ENCODE results near the gene NME9.

The NME9 gene

DNA sequence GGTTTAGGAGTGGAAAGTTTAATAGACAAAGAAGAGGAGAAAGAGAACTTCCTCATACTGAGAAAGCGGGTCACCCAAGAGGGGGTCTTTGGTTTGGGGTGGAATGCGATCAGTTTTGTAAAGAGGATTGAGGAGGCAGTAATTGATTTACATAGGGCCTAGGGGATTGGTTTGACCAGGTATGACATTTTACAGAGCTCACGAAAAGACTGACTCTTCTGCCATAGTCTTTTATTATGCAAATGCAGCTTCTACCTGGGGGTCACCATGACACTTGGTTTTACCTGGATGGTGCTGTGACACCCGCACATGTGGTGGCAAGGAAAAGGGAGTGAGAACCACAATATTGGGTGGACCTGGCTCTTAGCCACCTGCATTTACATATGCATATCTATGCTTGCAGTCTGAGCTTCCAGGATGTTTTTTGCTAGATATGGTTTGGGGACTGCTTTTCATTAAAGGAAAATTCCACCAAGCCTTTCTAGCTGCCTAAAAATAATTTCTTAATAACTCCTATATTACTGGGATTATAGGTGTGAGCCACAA lies 6.9 kb upstream of the NME9 start:
- DNase-seq (ENCODE audit: low read depth in 2 of 2, low spot score in 1 of 2): no peak

DNA sequence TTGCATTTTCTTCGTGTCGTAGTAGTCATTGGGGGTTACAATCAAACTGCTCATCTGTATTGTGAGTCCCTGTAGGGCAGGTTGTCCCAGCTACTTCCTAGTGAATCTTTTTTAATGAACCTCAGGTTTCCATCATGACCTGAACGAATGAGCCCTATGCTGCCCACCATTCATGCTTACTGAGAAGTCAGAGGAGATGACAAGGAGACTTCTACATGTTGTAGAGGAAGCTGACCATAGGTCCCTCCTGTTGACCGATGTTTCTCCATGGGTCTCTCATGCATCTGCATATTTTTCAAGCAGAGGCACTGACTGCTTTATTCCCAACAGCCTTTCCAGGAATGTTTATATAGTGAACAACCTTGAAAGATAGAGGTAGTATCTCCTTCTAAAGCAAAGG lies 5.0 kb upstream of the NME9 start:
- no peak for DNase-seq (ENCODE audit: low read depth in 2 of 2, low spot score in 1 of 2)

DNA sequence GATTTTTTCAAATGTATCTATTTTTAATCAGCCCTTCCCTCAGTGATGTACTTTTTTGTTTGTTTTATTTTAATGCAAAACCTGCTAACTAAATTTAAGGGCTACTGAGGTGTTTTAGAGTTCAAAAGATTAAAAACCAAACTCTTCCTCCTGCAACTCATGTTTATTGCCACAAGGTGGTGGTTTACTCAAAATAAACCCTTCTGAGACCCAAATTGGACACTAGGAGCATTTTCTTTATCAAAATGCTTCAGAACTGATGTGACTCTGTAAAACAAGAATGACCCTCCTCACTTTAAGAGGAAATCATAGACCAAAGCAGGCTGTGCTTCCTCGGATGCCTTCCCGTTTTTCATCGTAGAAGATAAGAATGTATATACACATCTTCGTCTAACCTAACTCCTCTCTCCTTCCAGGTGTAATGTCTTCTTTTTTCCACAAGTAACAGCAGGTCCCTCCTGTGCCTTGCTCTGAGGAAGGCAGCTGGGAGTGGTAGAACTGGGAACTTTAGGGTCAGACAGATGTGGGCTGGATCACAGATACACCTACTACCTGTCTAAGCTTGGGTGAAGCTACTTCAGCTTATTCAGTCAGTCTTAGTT lies 2.9 kb upstream of the NME9 start:
- no peak for DNase-seq (ENCODE audit: low read depth in 2 of 2, low spot score in 1 of 2)

DNA sequence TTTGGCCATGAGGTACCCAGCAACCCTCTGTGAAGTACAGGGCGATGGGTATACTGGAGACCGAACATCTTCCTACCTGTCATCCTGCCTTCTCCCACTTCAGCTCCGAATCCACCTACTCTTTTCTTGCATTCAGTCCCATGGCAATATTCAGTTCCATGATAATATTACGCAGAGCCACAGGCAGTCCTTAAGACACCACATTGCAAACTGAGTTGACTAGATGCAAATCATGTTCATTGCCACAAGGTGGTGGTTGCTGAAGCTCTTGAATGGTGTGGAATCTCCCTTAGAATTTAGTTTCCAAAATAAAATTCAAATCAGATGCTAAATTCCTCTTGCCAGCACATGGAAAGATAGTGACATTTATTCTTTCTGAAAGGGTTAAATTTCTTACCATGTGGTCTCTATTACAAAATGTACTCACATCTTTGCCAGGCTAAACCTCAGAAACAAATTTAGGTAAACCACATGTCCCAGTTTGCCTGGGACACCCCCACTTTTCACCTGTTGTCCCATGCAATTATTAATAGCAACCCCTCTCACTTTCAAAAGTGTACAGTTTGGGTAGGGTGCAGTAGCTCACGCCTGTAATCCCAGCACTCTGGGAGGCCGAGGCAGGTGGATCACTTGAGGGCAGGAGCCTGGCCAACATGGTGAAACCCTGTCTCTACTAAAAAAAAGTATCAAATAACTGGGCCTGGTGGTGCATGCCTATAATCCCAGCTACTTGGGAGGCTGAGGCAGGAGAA lies 1.7 kb upstream of the NME9 start:
- DNase-seq (ENCODE audit: low read depth in 2 of 2, low spot score in 1 of 2): no peak

DNA sequence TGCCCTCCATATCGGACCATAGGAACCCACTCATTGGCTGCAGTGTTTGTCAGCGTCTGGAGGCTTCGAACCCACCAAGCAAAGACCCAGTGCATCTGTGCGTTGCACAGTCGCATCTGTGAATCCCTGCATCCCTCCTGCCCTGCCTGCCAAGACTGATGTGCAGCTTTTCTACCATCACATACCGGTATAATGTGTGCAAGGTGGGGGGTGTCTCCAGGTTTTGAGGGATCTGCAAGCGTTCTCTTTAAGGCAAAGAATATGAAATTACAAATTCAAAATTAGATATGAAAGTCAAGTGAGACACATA lies 288 bp upstream of the NME9 start:
- DNase-seq (ENCODE audit: low read depth in 2 of 2, low spot score in 1 of 2): no peak

DNA sequence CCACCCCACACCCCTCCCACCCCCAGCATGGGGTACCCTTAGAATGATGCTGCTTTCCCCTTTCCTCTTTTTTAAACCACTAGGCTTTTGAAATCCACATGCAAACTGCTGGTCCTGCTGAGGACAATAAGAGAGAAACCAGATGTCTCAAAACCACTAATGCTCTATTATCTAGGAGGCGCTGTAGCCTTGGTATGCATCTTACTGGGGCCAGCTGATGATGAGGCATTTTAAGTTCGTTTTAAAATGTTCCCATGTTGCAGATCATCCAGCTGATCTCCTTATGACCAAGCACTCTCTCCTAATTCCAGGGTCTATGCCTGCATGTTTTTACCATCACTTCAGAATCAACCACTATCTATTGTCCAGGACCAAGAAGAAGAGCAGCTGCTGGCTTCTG lies 1.3 kb downstream of the NME9 start:
- DNase-seq (ENCODE audit: low read depth in 2 of 2, low spot score in 1 of 2): no peak

DNA sequence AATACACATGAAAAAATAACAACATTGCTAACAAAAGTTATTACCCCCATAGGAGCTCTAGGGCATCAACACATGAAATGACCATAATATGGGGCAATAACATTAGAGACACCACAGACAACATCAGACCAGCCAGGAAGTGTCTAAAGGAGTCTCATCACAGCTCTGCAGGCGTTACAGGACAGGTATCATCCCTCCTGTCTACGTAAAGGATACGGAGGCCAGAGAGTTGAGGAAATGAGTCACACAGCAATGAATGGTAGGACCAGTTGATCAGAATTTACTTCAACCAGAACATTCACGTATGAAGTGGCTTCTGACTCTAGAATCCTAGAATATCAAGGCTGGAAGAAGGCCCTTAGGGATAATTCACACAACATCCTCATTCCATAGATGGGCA lies 1.8 kb downstream of the NME9 start:
- no peak for DNase-seq (ENCODE audit: low read depth in 2 of 2, low spot score in 1 of 2)

DNA sequence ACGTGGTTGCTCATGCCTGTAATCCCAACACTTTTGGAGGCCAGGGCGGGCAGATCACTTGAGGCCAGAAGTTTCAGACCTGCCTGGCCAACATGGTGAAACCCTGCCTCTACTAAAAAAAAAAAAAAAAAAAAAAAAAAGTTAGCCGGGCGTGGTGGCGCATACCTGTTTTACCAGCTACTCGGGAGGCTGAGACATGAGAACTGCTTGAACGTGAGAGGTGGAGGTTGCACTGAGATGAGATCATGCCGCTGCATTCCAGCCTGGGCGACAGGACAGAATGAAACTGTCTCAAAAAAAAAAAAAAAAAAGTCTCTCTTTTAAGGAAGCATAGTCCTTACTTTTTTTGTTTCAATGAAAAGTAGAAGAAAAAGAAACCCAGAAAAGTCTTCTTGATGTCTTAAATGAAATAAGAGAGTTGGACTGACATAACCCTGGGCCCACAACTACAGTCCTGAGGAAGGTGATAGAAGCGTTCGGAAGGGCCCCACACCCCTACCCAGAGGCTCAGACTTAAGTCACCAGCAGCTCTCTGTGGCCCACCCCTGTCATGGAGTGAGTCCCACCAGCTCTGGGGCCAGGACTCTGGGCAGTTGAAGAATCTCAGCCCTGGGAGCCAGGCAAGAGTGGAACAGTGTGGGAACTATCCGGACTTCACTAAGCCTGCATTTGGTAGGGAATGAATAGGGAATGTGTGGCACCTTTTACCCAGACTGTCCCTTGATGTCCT lies 2.6 kb downstream of the NME9 start:
- no peak for DNase-seq (ENCODE audit: low read depth in 2 of 2, low spot score in 1 of 2)

DNA sequence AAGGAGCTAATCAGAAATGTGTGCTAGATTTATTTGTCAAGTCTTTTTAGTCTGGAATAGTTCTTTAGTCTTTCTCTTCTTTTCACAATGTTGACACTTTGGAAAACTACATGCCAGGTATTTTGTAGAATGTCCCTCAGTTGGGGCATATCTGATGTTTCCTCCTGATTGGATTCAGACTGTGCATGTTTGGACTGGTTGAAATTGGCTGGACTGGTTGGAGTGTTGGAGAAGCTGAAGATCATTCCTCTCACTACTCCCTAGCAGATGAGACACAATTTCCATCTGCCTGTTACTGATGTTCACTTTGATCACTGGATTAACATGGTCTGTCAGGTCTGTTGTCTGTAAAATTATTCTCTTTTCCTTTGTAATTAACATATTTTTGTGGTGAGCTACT lies 3.7 kb downstream of the NME9 start:
- DNase-seq (ENCODE audit: low read depth in 2 of 2, low spot score in 1 of 2): no peak

DNA sequence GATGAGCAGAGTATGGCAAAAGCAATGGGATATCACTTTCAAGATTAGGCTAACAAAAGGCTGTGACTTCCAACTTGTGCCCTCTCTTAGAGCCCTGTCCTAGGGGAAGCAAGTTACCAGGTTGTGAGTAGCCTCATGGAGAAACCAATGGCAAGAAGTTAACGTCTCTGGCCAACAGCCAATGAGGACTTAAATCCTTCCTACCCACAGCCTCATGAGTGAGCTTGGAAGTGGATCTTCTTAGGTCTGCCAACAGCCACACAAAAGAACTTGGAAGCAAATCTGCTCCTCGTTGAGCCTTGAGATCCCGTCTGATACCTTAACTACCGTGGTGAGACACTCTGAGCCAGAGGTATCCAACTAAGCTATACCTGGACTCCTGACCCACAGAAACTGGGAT lies 5.7 kb downstream of the NME9 start:
- DNase-seq (ENCODE audit: low read depth in 2 of 2, low spot score in 1 of 2): no peak

DNA sequence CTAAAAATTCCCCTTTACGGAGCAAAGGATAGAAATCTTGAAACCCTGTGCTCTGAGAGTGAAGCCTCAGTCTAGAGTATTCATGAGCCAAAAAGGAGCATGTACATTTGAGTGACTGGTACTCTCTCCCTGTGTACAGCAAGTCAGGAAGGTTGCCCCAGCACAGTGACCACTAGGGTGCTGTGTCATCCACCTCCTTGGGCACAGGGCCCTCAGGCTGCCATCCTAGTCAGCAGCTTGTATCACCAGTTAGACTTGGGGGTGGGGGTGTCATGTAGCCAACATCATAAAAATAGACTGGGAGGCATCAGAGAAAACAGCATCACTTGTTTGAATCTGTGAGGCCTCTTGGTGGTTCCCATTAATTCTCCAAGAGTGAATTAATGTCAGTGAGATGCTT lies 12.0 kb downstream of the NME9 start:
- no peak for DNase-seq (ENCODE audit: low read depth in 2 of 2, low spot score in 1 of 2)

DNA sequence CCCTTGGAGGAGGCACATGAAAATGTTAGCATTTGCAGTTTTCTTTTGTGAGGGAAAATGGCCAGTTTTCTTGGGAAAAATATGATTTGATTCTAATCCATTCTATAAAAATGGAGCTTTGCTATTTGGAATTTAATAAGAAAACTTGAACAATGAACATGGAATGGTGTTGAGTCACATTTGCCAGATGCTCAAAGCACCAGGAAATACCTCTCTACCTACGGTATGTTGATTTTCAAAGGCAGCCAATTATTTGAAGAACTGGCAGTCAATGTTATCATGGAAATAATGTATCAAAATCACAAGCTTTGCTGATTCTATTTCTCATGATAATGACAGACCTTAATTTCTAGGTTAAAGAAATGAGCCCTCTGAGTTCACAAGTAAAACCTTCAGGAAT lies 14.9 kb downstream of the NME9 start:
- no peak for DNase-seq (ENCODE audit: low read depth in 2 of 2, low spot score in 1 of 2)

DNA sequence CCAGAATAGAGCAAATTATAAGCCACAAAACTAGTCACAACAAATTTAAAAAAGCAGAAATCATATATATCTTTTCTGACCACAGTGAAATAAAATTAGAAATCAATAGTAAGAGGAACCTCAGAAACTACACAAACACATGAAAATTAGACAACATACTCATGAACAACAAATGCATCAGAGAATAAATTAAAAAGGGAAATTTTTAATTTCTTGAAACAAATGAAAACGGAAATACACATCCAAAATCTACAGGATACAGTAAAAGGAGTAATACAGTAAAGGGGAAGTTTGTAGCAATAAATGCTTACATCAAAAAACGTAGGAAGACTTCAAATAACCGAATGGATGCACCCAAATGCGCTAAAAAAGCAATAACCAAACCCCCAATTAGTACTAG lies 19.2 kb downstream of the NME9 start:
- DNase-seq (ENCODE audit: low read depth in 2 of 2, low spot score in 1 of 2): no peak

DNA sequence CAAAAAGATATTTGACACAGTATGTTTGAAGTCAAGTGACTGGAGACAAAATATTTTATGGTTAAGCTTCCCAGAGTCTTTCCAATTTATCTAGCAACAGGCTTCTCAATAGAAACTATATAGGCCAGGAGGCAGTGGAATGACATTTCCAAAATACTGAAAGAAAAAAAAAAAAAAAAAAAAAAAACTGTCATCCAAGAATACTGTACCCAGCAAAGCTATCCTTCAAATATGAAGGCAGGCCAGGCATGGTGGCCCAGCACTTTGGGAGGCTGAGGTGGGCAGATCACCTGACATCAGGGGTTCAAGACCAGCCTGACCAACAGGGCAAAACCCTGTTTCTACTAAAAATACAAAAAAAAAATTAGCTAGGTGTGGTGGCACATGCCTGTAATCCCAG lies 20.9 kb downstream of the NME9 start:
- DNase-seq (ENCODE audit: low read depth in 2 of 2, low spot score in 1 of 2): no peak

DNA sequence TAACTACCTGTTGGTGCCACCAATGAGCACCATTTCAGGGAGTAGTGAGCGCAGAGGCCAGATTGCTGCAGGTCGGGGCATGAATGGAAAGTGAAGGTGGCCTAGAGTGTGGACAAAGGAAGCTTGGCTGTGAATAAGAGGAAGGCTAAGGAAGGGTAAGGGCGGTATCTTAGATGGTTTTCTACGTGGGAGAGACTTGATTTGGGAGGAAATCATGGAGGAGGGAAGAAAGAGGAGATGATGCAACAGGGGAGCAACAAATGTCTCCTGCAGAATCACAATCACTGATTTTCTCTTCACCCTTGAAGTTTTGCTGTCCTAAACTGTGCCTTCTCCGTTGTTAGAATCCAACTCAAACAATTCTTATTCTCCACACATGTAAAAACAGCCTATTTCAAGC lies 21.8 kb downstream of the NME9 start:
- DNase-seq (ENCODE audit: low read depth in 2 of 2, low spot score in 1 of 2): no peak

DNA sequence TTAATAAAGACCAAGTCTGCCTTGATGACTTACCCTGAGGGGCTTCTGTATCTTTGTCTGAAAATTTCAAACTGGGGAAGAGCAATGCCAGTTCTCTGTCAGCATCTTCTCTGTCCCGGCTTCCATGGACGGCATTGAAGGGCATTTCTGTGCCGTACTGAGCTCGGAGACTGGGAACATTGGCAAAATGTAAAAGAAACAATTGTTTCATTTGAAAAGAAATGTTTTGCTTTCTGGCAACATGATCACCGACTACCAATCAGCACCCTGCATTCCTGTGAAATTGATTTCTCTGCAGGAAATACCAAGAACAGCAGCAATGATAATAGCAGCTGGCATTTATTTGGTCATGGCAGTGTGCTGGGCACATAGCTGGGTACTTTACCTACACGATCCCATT lies 26.2 kb downstream of the NME9 start:
- no peak for DNase-seq (ENCODE audit: low read depth in 2 of 2, low spot score in 1 of 2)

DNA sequence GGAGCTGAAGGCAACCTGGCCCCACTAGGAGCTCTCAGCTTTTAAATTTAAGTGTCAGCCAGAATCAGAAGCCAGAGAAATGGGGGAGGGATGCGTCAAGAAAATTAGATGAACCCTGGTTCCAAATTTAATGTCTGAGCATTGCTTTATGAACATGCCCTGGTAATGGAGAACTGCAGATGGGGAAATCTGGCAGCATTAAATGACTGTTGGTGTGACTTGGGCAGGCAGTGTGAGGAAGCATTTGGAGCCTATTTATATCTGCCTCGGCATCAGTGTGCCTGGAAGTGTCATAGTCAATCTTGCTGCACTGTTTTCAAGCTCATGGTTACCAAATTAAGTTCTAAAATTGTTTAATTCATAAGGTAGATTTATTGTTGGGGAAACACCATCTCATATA lies 29.0 kb downstream of the NME9 start:
- DNase-seq (ENCODE audit: low read depth in 2 of 2, low spot score in 1 of 2): no peak

DNA sequence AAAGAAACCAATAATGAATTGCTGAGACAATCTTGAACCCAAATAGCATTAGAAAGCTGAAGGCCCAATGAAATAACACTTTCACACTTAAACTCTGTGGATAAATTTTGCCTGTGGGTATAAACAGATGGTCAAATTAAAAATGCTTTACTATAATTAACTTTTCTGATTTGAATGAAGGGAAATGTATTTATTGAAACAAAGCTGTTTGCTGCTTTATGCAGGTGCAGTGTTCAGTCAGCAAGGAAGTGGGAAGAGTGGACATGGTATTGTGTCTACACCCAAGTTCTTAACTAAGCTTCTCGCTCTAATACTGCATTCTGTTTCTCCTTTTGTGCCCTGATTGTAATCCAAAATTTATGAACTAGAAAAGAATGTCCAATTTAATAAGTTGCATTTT lies 31.8 kb downstream of the NME9 start:
- DNase-seq (ENCODE audit: low read depth in 2 of 2, low spot score in 1 of 2): no peak

DNA sequence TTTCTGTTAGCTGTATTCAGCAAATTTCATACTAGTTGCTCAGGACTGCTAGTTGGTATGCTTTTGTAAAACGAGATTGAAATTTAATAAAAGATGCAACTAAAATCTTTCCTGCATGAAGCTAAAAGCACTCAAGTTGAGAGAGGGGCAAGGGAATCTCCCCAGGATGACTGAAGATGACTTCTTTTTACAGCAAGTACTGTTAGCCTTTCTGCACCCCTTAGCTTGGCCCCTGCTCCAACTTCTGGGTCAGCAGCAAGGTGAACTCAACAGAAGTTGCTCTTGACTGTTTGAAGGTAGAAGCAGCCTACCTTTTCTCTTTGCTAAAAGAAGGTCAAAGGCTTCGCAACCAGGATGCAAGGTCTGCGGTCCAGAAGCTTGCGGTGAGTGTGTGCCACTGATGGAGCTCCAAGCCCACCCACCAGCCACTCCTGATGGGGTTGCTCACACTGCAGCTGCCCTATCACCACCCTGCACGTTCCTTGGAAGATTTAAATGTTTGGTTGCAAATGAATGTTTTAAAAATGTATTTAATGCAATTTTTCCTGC lies 32.5 kb downstream of the NME9 start:
- no peak for DNase-seq (ENCODE audit: low read depth in 2 of 2, low spot score in 1 of 2)

DNA sequence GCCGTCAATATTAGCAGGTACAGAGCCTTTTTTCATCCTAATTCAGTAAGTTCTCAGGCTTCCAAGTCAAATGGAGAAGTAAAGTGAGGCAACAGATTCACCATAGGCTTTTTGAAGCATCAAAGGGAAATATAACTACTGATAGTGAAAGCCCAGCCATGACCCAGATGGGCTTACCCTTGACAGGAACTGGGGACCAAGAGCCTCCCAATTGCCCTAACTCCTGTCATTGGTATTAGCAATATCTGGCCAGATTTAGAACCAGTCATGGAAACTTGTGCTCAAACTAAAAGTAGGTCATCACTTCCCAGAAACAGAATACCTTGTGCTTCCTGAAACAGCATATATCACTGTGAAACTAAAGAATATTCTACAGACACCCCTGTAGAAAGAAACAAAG lies 33.0 kb downstream of the NME9 start:
- DNase-seq (ENCODE audit: low read depth in 2 of 2, low spot score in 1 of 2): no peak

DNA sequence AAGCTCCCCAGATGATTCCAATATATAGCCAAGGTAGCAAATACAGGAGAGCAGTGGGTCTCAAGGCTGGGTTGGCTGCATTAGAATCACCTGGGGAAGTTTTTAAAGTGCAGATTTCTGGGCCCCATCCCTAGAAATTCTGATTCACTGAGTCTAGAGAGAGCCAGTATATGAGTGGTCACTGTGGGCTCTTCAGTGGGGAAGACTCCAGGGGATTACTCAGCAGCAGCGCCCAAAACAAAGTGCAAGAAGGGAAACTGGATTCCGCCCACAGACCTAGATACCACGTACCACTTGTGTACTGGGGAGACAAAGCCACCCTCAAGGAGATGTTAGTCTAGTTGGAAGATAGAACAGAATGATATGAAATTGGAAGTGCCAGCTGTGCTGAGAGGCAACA lies 40.0 kb downstream of the NME9 start:
- no peak for DNase-seq (ENCODE audit: low read depth in 2 of 2, low spot score in 1 of 2)

DNA sequence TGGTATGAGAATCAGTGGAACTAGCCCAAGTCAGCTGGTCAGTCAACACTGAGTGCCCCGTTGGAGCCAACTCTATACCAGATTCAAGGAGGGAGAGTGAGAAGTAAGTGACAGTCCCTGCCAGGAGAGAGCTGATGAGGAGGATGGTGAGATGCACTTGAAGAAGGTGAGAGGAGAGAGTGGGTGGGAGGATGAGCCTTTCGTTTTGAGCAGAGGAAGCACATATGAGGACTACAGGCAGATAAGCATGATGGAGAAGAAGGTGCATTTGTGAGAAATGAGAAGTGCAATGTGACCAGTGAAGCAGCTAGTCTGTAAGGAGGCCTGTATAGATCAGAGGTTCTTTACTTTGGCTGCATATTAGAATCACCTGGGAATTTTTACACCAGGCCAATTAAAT lies 40.4 kb downstream of the NME9 start:
- DNase-seq (ENCODE audit: low read depth in 2 of 2, low spot score in 1 of 2): no peak

Data from stimulated activated CD8-positive, alpha-beta memory T cell treated with anti-CD3 and anti-CD28 coated beads, Interleukin-4, amount 100 ng/mL, for 1 hour (primary cell).